Activated CD4-positive, alpha-beta memory T cell treated with anti-CD3 and anti-CD28 coated beads for 36 hours (primary cell): ENCODE measurements around the gene MAGEB17. TPM values are rescaled to one million over a fixed set of nuclear protein-coding genes. Genes with fewer than 3 reads are reported as not detected.

Source experiments
- CTCF ChIA-PET: fragments of 350-600 bp; sonication (Branson Sonifier 250); formaldehyde crosslinking; loops from one replicate; lab custom pipeline; 2021; ENCODE audit warnings: antibody characterized with exemption, inconsistent platforms; lab: Charles Lee
- POLR2A ChIA-PET: fragments of 350-600 bp; sonication (Branson Sonifier 250); formaldehyde crosslinking; loops from one replicate; lab custom pipeline; 2021; ENCODE audit warnings: antibody characterized with exemption; lab: Charles Lee
- DNase-seq: peaks from one replicate; pipeline ENCODE4 v3.0.0-alpha.2; 2020
- H3K27ac Mint-ChIP-seq: one replicate; pipeline ENCODE4 v1.8.0; 2021; ENCODE audit warnings: mixed read lengths
- H3K27me3 Mint-ChIP-seq: one replicate; pipeline ENCODE4 v1.8.0; 2021; ENCODE audit warnings: mixed read lengths
- H3K36me3 Mint-ChIP-seq: one replicate; pipeline ENCODE4 v1.8.0; 2021; ENCODE audit warnings: mixed read lengths
- H3K4me1 Mint-ChIP-seq: one replicate; pipeline ENCODE4 v1.8.0; 2021; ENCODE audit warnings: low read depth, mixed read lengths
- H3K4me3 Mint-ChIP-seq: one replicate; pipeline ENCODE4 v1.8.0; 2021; ENCODE audit warnings: mild to moderate bottlenecking, mixed read lengths
- H3K9me3 Mint-ChIP-seq: one replicate; pipeline ENCODE4 v1.8.0; 2021; ENCODE audit warnings: mixed read lengths
- intact Hi-C: fragments of 100-400 bp; cut with micrococcal nuclease; formaldehyde crosslinking; loops from one replicate; pipeline ENCODE4 v1.15.1; 2023
- total RNA-seq, 2 experiments: library from RNA; stranded (reverse); gene quantifications; one replicate each; pipeline ENCODE4 v1.2.3, GENCODE V29; 2021

Gene MAGEB17, protein sequence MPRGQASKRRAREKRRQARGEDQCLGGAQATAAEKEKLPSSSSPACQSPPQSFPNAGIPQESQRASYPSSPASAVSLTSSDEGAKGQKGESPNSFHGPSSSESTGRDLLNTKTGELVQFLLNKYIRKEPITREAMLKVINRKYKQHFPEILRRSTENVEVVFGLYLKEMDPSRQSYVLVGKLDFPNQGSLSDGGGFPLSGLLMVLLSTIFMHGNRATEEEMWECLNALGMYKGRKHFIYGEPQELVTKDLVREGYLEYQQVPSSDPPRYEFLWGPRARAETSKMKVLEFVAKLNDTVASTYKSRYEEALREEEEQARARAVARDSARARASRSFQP
- not detected for total RNA-seq

DNA sequence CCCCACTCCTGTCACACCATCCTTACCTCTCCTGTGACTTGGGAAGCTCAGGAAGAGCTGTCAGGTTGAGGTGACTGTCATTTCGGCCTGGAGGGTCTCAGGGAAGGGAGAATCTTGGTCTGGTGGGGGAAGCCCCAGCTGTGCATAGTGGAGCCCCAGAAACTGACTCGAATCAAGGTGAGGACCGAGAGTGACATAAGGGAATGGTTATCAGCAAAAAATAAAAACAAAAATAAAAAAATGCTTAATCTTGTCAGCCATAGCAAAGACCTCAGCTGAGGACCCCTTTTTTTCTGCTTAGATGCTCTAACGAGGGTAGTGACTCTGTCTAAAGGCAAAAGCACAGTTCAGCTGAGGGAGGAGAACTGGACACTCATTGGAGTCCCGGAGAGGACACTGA, at the start of gene MAGEB17:
TSS of gene MAGEB17 (plus strand) at position 301 of the 400 bp plus-strand sequence. CDS start 2,902 bp downstream, outside the sequence.
- ChIA-PET CTCF (no interaction called here), POLR2A (no interaction called here)
- no peak within 1 kb of the TSS for H3K4me3 Mint-ChIP-seq
- no peaks in the 10 kb centered on the region for H3K9me3 Mint-ChIP-seq
- H3K36me3 Mint-ChIP-seq, result no peaks in the 10 kb centered on the region
- no peak for DNase-seq
- H3K27me3 Mint-ChIP-seq, result no peaks in the 10 kb centered on the region
- H3K4me1 Mint-ChIP-seq, result no peaks in the 10 kb centered on the region
- intact Hi-C loops, result no loop called here
- no peak within 1 kb of the TSS for H3K27ac Mint-ChIP-seq

DNA sequence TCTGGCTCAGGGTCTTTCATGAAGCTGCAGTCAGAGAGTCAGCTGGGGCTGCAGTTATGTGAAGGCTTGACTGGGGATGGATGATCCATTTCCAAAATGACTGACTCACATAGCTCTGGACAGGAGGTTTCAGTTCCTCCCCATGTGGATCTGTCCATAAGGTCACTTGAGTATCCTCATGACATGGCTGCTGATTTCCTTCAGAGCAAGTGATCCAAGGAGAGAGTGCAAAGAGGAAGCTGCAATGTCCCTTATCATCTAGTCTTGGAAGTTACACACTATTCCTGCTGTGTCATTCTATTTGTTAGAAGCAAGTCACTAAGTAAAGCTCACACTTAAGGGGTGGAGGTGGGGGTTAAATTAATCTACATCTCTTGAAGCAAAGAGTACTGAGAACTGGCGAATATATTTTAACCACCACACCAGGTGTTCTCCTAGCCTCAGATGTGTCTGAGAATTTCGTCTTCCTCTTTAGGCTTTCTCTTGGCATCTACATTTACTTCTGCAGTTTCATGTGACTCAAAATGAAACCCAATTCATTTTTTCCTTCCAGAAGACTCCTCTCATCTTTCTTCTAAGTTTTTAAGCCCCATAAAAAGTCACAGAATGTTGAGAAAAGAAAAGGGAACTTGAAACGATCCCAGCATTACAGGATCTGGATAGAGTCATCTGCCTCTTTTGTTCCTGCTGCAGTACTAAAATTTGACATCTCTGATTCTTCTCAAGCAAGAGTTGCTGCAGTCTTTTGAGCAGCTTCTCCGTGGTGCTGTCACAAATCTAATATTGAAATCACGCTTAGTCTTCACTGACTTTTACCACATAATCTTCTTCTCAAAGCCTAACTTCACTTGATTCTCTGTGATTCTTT, 47.7 kb upstream of the MAGEB17 start:
- Mint-ChIP-seq H3K4me3 (no peak overlapping the region), H3K4me1 (peaks cover 19% of the 10 kb centered on the region), H3K27ac (no peak overlapping the region), H3K36me3 (no peaks in the 10 kb centered on the region), H3K9me3 (no peaks in the 10 kb centered on the region), H3K27me3 (peaks cover 6% of the 10 kb centered on the region)
- intact Hi-C loops, result loop anchor here (5.0 to 10.0 kb wide), 2 partner anchors 357 to 555 kb away; no protein-coding TSS in a partner anchor
- ChIA-PET CTCF (no interaction called here), POLR2A (no interaction called here)
- DNase-seq, result no peak

DNA sequence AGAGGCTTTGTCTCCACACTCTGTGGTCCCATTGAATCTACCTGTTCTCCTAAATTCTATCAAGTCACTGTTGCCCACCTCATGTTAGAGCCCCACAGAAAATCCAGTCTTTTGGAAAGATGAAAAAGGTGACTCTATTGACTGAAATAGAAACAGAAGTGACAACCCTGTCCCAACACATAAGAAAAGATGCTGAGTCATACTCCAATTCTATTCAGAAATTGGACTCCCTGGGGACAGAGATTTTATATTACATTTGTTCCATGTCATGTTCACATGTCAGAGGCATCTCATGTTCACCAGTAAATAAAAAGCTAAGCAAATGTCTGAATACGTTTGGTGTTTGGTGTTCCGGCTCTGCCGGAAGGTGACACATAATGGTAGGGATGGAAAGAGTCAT, 46.9 kb upstream of the MAGEB17 start:
- POLR2A ChIA-PET, result no interaction called here
- Mint-ChIP-seq H3K36me3 (no peaks in the 10 kb centered on the region), H3K9me3 (no peaks in the 10 kb centered on the region), H3K4me1 (peaks cover 19% of the 10 kb centered on the region), H3K27ac (no peak overlapping the region), H3K27me3 (peaks cover 6% of the 10 kb centered on the region), H3K4me3 (no peak overlapping the region)
- intact Hi-C loops, result loop anchor here (10.0 kb wide), 1 partner anchor 554 kb away; no protein-coding TSS in a partner anchor
- CTCF ChIA-PET, result no interaction called here
- DNase-seq, result no peak

DNA sequence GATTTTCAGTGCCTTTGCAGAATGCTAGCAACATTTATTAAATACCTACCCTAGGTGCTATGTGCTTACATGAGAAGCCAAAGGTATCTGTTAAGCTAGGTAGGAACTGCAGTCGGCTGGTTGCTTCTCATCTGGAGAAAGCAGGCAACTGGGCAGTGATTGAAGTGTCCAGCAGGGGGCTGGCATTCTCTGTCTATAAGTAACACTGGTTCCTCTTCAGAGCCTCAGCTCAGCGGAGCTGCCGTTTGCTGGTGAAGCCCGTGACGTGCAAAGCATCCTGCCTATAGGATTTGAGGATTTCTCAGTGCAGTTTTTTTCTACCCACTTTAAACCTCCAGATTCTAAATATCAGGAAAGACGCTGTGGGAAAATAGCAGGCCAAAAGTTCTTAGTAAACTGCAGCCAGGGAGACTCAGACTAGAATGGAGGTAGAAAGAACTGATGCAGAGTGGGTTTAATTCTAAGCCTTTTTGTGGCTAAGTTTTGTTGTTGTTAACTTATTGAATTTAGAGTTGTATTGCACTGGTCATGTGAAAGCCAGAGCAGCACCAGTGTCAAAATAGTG, 44.0 kb upstream of the MAGEB17 start, which contains the start of gene GRPR:
TSS of gene GRPR (plus strand) at position 344 of the 565 bp plus-strand sequence. CDS start 389 bp downstream, outside the sequence.
- Mint-ChIP-seq H3K4me1 (peaks cover 19% of the 10 kb centered on the region), H3K9me3 (no peaks in the 10 kb centered on the region), H3K27me3 (peaks cover 4% of the 10 kb centered on the region), H3K36me3 (no peaks in the 10 kb centered on the region), H3K4me3 (no peak within 1 kb of the TSS), H3K27ac (no peak within 1 kb of the TSS)
- intact Hi-C loops, result loop anchor here (10.0 kb wide), 1 partner anchor 551 kb away; no protein-coding TSS in a partner anchor
- ChIA-PET POLR2A (no interaction called here), CTCF (interaction anchor here (0.6 to 2.8 kb wide), 9 partner anchors 11 to 572 kb away, joined by 3 to 15 read pairs (median 4); no protein-coding TSS in a partner anchor)
- peak; percentile 69 for DNase-seq

DNA sequence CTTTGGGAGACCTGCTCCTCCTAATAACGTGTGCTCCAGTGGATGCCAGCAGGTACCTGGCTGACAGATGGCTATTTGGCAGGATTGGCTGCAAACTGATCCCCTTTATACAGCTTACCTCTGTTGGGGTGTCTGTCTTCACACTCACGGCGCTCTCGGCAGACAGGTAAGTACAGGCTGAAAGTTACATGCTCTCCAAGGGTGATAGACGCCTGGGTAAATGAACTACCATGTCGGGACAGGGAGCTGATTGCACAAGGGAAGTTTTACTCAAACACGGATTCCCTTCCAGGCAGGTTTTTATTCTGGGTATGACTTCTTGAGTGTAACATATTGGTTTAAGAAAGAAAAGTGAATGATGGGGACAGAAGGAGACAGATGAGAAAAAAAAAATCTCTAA, 43.1 kb upstream of the MAGEB17 start:
- CTCF ChIA-PET, result interaction anchor here (2.8 kb wide), 1 partner anchor 12 kb away, joined by 15 read pairs; no protein-coding TSS in a partner anchor
- no peak for DNase-seq
- POLR2A ChIA-PET, result no interaction called here
- Mint-ChIP-seq H3K27me3 (peaks cover 7% of the 10 kb centered on the region), H3K27ac (no peak overlapping the region), H3K36me3 (no peaks in the 10 kb centered on the region), H3K9me3 (no peaks in the 10 kb centered on the region), H3K4me1 (peaks cover 16% of the 10 kb centered on the region), H3K4me3 (no peak overlapping the region)
- intact Hi-C loops, result loop anchor here (10.0 kb wide), 1 partner anchor 551 kb away; no protein-coding TSS in a partner anchor

DNA sequence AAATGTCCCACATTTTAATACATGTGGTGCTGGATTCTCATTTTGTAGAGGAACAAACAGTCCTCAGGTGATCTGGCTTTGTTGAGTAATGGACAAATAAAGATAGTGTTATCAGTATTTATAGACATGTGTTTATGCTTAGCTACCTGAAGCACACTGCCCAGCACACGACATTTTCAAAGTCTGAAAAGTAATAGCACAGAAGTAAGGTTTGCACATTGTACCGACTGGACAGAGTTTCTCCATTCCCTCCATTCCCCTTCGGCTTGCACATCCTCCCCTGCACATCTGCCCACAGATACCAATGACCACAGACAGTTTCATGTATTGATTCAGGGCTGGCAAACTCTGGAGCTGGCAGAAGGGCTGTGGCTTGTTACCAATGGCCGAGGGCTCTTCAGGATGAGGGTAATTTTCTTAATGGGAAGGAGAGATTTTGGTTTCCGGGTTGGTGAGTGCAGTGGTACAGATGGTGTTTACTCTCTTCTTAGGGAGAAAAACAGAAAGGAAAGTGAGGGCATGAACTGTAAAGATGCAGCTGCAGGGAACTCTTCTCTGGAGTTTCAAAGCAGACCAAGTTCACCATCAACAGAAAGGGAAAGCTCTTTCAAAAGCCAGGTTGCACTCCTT, 41.6 kb upstream of the MAGEB17 start:
- ChIA-PET POLR2A (no interaction called here), CTCF (no interaction called here)
- Mint-ChIP-seq H3K27me3 (peaks cover 11% of the 10 kb centered on the region), H3K36me3 (no peaks in the 10 kb centered on the region), H3K4me3 (no peak overlapping the region), H3K9me3 (no peaks in the 10 kb centered on the region), H3K4me1 (peaks cover 2% of the 10 kb centered on the region), H3K27ac (no peak overlapping the region)
- intact Hi-C loops, result loop anchor here (10.0 kb wide), 1 partner anchor 549 kb away; no protein-coding TSS in a partner anchor
- no peak for DNase-seq

DNA sequence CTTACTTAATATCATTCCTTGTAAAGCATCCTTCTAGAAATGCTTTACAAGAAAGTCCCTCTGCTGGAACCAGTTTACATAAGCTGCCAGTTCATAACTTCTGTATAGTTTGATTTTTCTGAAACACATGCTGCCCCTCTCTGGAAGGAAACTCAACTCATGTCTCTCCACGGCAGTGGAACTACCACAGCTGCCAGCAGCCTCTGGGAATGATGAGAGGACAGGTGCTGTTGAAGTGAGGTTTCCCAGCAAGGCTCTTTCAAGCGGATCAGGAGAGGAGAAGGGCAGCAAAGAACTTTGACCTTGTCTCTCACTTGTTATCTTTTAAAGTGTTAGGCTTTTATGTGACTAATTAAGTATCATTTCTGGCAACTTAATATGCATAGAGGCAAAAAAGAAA, 36.6 kb upstream of the MAGEB17 start:
- H3K27ac Mint-ChIP-seq, result no peak overlapping the region
- intact Hi-C loops, result no loop called here
- H3K36me3 Mint-ChIP-seq, result no peaks in the 10 kb centered on the region
- POLR2A ChIA-PET, result no interaction called here
- CTCF ChIA-PET, result no interaction called here
- no peaks in the 10 kb centered on the region for H3K4me1 Mint-ChIP-seq
- DNase-seq, result no peak
- peaks cover 7% of the 10 kb centered on the region for H3K27me3 Mint-ChIP-seq
- H3K4me3 Mint-ChIP-seq, result no peak overlapping the region
- no peaks in the 10 kb centered on the region for H3K9me3 Mint-ChIP-seq

DNA sequence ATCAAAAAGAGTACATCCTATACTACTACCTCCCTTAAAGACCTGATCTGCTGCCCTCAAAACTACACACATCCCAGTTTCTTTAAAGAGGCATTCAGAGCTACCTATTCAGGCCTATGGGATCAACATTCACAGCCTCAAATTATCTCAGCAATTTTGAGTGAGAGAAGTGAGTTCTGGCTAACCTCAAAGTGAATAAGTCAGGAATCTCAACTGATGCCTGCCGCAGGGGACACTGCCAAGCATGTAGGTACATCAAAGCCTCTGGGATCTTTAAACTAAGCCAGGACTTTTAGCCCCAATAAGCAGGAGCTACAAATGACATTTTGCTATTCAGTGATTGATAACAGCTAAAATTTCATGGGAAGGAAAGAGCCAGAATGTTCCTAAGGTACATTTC, 32.3 kb upstream of the MAGEB17 start:
- no peak overlapping the region for H3K27ac Mint-ChIP-seq
- POLR2A ChIA-PET, result no interaction called here
- H3K27me3 Mint-ChIP-seq, result peaks cover 3% of the 10 kb centered on the region
- CTCF ChIA-PET, result interaction anchor here (4.3 kb wide), 1 partner anchor 12 kb away, joined by 15 read pairs; the partner anchor contains the start of gene GRPR
- DNase-seq, result no peak
- no peak overlapping the region for H3K4me3 Mint-ChIP-seq
- H3K4me1 Mint-ChIP-seq, result no peaks in the 10 kb centered on the region
- H3K36me3 Mint-ChIP-seq, result no peaks in the 10 kb centered on the region
- no peaks in the 10 kb centered on the region for H3K9me3 Mint-ChIP-seq
- intact Hi-C loops, result no loop called here

DNA sequence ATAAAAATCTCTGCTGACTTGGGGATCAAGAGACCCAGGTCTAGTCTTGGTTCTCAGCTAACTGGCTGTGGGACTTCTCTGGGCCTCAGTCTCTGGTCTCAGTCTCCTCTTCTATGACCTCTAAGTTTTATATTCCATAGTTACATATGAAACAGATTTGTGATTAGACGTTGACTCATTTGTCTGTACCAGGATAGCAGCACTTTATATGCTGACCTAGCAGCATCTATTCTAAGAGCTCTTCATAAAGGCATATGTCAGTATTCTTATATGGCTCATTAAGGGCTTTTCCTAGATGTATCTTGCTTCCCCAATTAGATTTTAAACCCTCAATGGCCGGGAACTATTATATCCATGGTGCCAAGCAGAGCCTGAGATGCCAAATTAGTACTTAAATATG, 31.2 kb upstream of the MAGEB17 start:
- DNase-seq, result no peak
- intact Hi-C loops, result no loop called here
- Mint-ChIP-seq H3K27me3 (peaks cover 2% of the 10 kb centered on the region), H3K36me3 (no peaks in the 10 kb centered on the region), H3K4me1 (no peaks in the 10 kb centered on the region), H3K9me3 (no peaks in the 10 kb centered on the region), H3K4me3 (no peak overlapping the region), H3K27ac (no peak overlapping the region)
- CTCF ChIA-PET, result interaction anchor here (4.3 kb wide), 1 partner anchor 13 kb away, joined by 15 read pairs; the partner anchor contains the start of gene GRPR
- POLR2A ChIA-PET, result no interaction called here

DNA sequence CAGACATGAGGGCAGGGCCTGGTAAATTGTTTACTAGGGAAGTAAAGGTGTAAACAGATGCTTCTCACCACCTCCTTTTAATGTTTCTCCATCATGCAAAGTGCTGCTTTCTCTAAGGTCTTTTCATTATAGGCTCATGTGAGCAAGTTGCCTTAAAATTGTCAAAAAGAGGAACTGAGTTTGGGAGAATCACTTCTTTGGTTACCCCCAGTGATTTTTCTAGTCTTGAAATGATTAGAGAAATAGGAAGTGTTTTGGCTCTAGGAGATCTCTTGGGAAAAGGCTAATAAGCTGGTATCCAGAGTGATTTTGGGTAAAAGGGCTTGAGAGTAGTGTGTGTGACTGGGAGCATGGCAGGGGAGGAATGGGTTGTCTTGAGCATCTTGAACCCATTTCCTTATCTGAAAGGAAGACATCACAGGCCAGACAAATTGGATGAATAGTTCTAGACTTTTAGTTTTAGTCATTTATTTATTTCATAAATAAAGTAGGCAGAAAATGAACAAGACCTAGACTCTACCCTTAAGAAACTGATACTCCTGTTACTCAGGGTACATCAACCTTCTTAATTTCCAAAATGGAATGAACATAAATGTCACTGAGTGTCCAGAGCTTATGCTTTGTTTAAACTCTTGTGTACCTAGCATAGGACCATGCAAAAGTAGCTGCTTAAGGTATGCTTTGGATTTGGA, 29.7 kb upstream of the MAGEB17 start:
- CTCF ChIA-PET, result interaction anchor here (4.3 kb wide), 1 partner anchor 15 kb away, joined by 15 read pairs; the partner anchor contains the start of gene GRPR
- Mint-ChIP-seq H3K36me3 (no peaks in the 10 kb centered on the region), H3K4me3 (no peak overlapping the region), H3K9me3 (no peaks in the 10 kb centered on the region), H3K27ac (no peak overlapping the region), H3K4me1 (no peaks in the 10 kb centered on the region), H3K27me3 (peaks cover 2% of the 10 kb centered on the region)
- DNase-seq, result no peak
- intact Hi-C loops, result no loop called here
- POLR2A ChIA-PET, result no interaction called here

DNA sequence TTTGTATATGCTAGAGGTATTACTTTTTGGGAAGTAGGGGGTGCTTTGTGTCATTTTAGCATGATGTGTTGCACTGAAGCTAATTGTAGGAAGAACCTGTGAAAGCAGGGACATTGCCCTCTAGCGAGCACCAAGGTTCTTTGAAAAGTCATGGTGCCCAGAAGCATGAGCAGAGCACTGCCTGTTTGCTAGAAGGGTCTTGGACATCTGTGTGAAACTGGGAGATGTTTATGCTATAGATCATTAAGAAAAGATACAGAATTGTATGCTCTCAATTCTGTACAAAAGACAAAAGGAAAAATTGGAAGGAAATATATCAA, 29.2 kb upstream of the MAGEB17 start:
- Mint-ChIP-seq H3K4me3 (no peak overlapping the region), H3K4me1 (no peaks in the 10 kb centered on the region), H3K27ac (no peak overlapping the region), H3K36me3 (no peaks in the 10 kb centered on the region), H3K9me3 (no peaks in the 10 kb centered on the region), H3K27me3 (peaks cover 2% of the 10 kb centered on the region)
- DNase-seq, result no peak
- POLR2A ChIA-PET, result no interaction called here
- intact Hi-C loops, result no loop called here
- CTCF ChIA-PET, result interaction anchor here (4.3 kb wide), 1 partner anchor 15 kb away, joined by 15 read pairs; the partner anchor contains the start of gene GRPR
